Measurements from ENCODE around the gene NRL.

The NRL gene

GRCh38 chr14:24108336-24108874 lies 6.3 kb downstream of the NRL start:
- no peak for TF ChIP-seq GATA3 (IDR thresholded peaks at IDR 0.05; ENCODE audit: low read depth, low read length)
- no peak for TF ChIP-seq GATA2 (IDR thresholded peaks at IDR 0.05; ENCODE audit: low read depth, low read length)

DNA sequence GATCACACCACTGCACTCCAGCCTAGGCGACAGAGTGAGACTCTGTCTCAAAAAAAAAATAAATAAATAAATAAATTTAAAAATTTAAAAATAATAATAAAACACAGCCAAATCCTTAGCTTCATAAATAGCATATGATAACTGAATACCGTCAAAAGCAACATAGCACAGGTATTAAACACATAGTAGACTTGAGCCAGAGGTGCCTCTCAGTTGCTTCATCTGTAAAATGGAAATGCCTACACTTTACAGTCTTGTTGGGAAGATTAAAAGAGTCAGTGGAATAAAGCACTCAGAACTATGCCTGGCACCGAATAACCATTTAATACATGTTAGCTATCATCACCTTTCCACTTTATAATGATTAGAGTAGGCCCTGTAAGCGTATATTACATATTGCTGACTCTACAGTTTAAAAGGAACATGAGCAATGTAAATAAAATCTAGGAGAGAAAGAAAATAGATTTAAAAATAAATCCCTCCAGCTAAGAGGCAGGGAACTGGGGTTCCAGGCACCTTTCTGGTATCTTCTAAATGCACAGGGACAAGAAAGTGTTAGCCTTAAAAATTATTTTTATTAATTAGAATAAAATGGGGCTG lies 8.0 kb downstream of the NRL start:
- no peak for TF ChIP-seq GATA3 (IDR thresholded peaks at IDR 0.05; ENCODE audit: low read depth, low read length)

- TF ChIP-seq GATA2 (IDR thresholded peaks at IDR 0.05; ENCODE audit: low read depth, low read length) (no peak), GATA3 (IDR thresholded peaks at IDR 0.05; ENCODE audit: low read depth, low read length) (no peak)
These were observed 11.3 kb downstream of the NRL start for GRCh38 chr14:24103451-24103850.

DNA sequence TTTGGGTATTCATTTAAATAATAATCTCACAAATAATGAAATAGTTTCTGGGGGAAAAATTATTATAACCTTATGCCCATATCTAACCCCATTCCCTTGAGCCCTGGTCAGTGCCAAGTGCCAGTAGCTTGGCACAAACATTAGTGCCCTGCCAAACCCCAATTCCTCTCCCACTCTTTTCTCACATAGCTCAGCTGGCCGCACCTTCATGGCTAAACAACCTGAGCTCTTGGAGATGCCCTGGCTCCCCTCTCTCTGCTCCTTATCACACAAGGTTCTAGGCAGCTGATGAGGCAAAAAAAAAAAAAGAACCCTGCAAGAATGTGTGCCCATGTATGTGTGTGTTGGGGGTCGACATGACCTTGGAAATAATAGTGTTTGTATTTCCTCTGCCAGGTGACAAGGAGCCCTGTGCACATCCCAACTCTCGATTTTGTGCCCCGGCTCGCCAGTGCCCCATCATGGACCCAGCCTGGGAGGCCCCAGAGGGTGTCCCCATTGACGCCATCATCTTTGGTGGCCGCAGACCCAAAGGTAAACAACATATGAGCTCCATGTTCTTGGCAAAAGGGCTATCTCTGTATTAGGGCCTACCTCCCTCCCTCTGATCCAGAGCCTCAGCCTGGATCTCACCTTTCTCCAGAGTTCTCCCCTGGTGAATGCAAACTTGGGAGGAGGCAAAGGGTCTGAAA lies 12.2 kb downstream of the NRL start:
- TF ChIP-seq GATA2 (IDR thresholded peaks at IDR 0.05; ENCODE audit: low read depth, low read length) (no peak), GATA3 (IDR thresholded peaks at IDR 0.05; ENCODE audit: low read depth, low read length) (no peak)

DNA sequence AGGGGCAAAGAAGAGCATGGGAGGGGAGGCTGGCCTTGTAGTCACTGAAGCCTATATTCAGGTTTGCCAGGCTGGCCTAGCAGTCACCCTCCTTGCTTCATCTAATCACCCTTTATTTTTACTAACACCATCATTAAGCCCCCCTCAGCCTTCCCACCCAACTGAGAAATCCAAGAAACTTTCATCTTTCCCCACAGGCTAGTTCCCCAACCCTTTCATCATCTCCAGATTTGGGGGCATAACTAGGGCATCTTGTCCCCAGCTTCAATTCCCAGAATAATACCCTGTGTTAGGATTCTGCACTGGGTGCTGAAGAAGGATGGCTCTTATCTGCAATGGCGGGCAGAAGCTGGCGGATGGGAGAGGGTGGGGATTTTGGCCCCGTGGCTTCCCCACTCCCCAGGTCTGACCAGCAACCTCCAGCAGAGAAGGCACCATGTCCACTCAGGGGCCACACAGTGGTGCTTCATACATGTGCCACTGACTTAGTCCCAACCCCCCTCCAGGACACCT lies 13.7 kb downstream of the NRL start:
- TF ChIP-seq GATA3 (IDR thresholded peaks at IDR 0.05; ENCODE audit: low read depth, low read length) (no peak), GATA2 (IDR thresholded peaks at IDR 0.05; ENCODE audit: low read depth, low read length) (no peak)

- TF ChIP-seq GATA3 (IDR thresholded peaks at IDR 0.05; ENCODE audit: low read depth, low read length) (no peak), GATA2 (IDR thresholded peaks at IDR 0.05; ENCODE audit: low read depth, low read length) (no peak)
These were observed 14.4 kb downstream of the NRL start for GRCh38 chr14:24100197-24100981.

DNA sequence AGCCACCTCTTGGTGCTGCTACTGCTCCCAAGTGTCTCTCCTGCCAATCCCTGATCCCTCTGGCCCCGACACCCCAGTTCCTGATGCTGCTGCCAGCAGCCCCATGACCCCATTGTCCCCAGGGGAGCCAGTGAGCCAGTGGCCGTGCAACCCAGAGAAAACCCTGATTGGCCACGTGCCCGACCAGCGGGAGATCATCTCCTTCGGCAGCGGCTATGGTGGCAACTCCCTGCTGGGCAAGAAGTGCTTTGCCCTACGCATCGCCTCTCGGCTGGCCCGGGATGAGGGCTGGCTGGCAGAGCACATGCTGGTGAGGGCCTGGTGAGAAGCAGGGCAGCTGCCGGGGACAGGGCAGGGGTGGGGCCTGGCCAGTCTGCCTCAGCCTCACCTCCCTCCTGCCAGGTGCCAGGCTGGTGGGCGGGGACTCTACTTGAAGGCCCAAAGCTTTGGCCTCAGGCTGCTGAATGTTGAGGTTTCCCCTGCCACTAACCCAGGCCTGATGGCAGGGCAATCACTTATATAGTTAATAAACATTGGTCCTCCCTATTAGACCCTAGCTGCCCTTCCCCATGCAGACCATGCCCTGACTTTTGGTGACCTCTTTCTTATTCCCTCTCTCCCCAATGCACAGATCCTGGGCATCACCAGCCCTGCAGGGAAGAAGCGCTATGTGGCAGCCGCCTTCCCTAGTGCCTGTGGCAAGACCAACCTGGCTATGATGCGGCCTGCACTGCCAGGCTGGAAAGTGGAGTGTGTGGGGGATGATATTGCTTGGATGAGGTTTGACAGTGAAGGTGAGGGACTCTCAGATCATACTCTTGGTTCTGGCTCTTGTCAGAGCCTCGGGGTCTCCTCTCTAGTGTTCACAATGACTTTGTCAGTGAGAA lies 15.6 kb downstream of the NRL start:
- TF ChIP-seq GATA2 (IDR thresholded peaks at IDR 0.05; ENCODE audit: low read depth, low read length) (no peak), GATA3 (IDR thresholded peaks at IDR 0.05; ENCODE audit: low read depth, low read length) (no peak)

- TF ChIP-seq GATA2 (IDR thresholded peaks at IDR 0.05; ENCODE audit: low read depth, low read length) = no peak
- no peak for TF ChIP-seq GATA3 (IDR thresholded peaks at IDR 0.05; ENCODE audit: low read depth, low read length)
These were observed 16.4 kb downstream of the NRL start for GRCh38 chr14:24098229-24098926.

GRCh38 chr14:24096545-24097181 lies 18.1 kb downstream of the NRL start:
- TF ChIP-seq GATA2 (IDR thresholded peaks at IDR 0.05; ENCODE audit: low read depth, low read length) (no peak), GATA3 (IDR thresholded peaks at IDR 0.05; ENCODE audit: low read depth, low read length) (no peak)

DNA sequence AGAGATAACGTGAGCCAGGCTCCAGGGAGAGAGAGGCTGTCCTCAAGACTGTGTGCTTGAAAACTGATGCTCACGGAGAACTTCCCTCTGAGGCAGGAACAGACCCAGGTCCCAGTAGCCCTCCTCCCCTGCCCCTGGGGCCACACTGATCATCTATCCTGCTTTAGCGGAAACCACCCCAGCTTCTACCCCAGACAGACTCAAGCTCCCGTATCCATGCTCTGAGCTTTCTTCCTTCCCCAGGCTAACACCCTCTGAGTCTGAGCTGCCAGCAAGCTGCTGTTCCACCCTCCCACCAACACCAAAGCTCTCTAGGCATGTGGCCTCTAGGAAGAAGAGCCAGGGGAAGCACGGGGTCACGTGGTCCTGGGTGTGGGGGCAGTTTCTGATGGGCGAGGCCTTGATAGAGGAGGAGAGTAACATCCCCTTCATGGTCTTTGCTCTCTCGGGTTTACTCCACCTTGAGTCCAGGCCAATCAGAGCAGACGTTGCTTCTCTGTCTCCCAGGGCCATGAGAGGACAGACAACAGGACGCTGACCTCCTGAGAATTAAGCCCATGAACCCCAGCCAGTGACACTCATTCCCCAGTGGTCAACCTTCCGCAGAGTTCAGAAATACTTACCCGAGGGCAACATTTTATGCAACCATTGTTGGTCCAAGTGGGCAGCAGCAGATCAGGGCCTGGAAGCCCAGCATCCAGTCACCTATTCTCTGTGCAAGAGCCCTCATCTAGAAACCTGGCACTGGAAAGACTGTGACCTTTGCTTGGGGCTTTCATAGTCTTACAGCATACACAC lies 19.3 kb downstream of the NRL start:
- no peak for TF ChIP-seq GATA3 (IDR thresholded peaks at IDR 0.05; ENCODE audit: low read depth, low read length)
- no peak for TF ChIP-seq GATA2 (IDR thresholded peaks at IDR 0.05; ENCODE audit: low read depth, low read length)

- TF ChIP-seq GATA2 (IDR thresholded peaks at IDR 0.05; ENCODE audit: low read depth, low read length) = no peak
- no peak for TF ChIP-seq GATA3 (IDR thresholded peaks at IDR 0.05; ENCODE audit: low read depth, low read length)
These were observed 19.9 kb downstream of the NRL start for GRCh38 chr14:24094841-24095270.

All from SH-SY5Y (cell line).